Stimulated activated CD8-positive, alpha-beta memory T cell treated with anti-CD3 and anti-CD28 coated beads, Interleukin-4, amount 100 ng/mL, for 1 hour (primary cell): Measurements from ENCODE around the gene CYP4F3.
A peak's percentile ranks its signal among the peaks of the same experiment; 100 is the strongest.
"Not testable (repeated sequence)": the region's sequence is repeated elsewhere in the genome, so short reads cannot be mapped to it uniquely, and the experiment has no call there.

Experiments used
- DNase-seq, 2 donors: peaks; one replicate each; pipeline ENCODE4 v3.0.0-alpha.2; 2020; ENCODE audit warnings: low read depth in 2 of 2, low spot score in 1 of 2

Gene CYP4F3

DNA sequence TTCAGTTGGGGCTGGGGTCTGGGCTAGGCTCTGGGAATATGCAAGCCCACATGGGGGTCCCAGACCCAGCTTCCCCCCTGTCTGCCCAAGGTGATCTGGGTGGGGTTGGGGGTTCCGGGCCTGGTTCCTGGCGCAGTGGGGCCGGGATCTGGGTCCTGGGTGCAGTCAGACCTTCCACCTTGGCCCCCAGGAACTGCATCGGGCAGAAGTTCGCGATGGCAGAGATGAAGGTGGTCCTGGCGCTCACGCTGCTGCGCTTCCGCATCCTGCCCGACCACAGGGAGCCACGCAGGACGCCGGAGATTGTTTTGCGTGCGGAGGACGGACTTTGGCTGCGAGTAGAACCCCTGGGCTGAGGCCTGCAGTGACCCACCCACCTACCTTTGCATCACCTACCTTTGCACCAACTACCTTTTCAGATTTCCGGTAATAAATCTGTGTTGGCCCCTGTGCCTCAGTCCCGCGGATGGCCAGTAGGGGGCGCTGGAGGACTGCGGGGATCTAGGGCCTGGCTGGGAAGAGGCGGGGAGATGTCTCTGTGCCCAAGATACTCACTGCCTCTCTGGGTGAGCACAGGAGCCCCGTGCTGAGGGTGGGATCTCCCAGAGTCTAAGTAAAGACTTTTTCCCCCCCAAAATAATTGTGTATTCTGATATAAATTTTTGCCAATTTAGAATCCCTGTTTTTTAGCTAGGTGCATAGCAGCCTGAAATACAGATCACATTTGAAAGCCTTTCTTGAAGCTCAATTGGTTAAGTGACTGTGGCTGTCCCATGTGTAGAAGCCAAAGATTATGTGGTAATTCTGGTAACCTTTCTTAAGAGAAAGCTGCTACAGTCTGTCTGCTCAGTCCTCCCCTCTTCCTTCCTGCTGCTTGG lies 11.5 kb upstream of the CYP4F3 start:
- DNase-seq, result peak; percentile 84 to 90

GRCh38 chr19:15631817-15632216 lies 8.9 kb upstream of the CYP4F3 start:
- no peak for DNase-seq

DNA sequence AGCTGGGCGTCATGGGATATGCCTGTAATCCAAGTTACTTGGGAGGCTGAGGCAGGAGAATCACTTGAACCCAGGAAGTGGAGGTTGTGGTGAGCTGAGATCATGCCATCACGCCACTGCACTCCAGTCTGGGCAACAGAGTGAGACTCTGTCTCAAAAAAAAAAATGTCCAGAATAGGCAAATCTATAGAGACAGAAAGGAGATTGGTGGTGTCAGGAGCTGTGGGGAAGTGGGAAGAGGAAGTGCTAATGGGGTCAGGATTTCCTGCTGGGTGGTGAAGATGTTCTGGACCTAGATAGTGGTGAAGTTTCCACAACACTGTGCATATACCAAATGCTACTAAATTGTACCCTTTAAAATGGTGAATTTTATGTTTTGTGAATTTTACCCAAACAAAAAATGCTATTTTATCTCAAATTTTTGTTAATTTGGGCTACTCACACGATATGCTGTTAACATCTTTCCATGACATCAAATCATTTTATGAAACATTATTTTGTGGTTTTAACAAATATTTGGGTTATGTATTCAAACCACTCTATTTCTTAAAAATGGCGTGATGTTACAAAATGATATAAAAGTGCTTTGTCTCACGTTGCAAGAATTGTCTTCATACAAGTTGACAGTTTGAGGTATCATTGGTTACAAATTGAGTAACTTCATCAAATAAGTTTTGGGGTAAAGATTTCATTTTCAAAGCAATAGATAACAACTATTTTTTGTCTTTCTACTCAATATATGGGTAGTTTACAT lies 7.4 kb upstream of the CYP4F3 start:
- no peak for DNase-seq

DNA sequence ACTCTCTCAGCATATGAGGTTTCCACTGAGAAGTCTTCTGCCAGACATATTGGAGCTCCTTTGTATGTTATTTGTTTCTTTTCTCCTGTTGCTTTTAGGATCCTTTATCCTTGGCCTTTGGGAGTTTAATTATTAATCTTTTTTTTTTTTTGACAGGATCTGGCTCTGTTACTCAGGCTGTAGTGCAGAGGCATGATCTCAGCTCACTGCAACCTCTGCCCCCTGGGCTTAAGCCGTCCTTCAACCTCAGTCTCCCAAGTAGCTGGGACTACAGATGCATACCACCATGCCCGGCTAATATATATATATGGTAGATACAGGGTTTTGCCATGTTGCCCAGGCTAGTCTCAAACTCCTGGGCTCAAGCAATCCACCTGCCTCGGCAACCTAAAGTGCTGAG lies 6.6 kb upstream of the CYP4F3 start:
- DNase-seq, result no peak

GRCh38 chr19:15635016-15635805 lies 5.5 kb upstream of the CYP4F3 start:
- DNase-seq, result no peak

DNA sequence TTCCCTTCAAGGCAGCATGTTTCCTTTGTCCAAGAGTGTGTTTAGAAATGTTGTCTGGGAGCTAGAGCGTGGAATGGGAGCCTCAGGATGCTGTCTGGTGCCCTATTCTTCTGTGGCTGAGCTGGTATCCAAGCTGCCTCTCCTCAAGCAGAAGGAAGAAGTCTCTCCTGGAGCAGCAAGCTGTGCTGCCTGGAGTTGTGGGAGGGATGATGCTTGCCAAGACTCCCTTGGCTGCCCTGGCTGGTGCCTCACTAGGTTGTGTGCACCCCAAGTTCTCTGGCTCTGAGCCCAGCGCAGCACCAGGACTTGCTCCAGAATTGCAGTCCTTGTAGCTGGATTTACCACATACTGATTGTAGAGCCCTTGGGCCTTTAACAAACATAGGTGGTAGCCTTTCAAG lies 4.7 kb upstream of the CYP4F3 start:
- no peak for DNase-seq

GRCh38 chr19:15639596-15639995 lies 1.1 kb upstream of the CYP4F3 start:
- no peak for DNase-seq

DNA sequence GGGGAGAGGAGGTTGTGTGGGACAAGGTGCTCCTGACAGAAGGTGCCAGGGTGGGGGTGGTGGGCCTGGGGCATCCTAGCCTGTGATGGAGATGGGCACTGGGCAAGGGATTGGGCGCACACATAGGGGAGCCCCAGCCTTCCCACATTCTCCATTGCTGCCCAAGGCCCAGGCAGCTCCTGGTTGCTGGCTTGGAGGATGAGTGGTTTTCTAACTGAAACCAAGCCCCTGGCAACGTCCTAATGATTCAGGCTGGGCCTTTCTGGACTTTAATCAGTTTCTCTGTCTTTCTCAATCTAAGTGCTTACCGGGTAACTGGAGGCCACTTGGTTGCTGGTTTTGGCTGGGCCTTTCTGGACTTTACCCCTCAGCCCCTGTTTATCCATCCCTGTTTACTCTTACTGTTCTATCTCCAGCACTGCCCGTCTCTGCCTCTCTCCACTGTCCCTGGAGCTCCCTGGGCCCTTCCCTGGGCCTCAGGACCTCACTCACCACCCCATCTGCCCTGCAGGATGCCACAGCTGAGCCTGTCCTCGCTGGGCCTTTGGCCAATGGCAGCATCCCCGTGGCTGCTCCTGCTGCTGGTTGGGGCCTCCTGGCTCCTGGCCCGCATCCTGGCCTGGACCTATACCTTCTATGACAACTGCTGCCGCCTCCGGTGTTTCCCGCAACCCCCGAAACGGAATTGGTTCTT lies 354 bp downstream of the CYP4F3 start:
- no peak for DNase-seq

DNA sequence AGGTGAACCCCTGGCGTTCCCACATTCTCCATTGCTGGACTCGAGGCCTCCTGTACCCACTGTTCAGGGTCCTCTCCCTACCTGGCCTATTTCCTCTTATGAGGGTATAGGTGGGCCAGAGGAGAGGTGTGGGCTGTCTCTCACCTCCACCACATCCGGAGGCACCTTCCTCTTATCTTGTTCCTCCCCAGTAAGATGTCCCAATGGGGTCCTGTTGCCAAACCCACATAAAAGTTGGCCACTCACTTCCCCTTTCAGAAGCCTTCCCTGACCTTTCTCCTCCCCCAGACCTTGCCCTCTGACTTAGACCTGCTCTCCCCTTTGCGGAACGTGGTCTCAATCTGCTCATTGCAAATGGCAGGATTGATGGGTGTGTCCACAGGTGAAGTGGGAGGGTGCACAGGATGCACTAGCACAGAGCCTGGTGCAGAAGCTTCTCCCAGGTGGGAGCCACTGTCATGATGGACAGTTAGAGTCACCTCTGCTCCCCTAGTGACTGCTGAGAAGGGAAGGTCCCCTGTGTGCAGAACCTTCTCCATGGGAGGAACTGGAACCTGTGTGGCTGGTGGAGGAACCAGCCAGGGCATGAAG lies 1.3 kb downstream of the CYP4F3 start:
- no peak for DNase-seq

GRCh38 chr19:15642807-15643206 lies 2.1 kb downstream of the CYP4F3 start:
- DNase-seq, result no peak

- DNase-seq, result no peak
Measured at GRCh38 chr19:15643387-15643786, 2.7 kb downstream of the CYP4F3 start.

DNA sequence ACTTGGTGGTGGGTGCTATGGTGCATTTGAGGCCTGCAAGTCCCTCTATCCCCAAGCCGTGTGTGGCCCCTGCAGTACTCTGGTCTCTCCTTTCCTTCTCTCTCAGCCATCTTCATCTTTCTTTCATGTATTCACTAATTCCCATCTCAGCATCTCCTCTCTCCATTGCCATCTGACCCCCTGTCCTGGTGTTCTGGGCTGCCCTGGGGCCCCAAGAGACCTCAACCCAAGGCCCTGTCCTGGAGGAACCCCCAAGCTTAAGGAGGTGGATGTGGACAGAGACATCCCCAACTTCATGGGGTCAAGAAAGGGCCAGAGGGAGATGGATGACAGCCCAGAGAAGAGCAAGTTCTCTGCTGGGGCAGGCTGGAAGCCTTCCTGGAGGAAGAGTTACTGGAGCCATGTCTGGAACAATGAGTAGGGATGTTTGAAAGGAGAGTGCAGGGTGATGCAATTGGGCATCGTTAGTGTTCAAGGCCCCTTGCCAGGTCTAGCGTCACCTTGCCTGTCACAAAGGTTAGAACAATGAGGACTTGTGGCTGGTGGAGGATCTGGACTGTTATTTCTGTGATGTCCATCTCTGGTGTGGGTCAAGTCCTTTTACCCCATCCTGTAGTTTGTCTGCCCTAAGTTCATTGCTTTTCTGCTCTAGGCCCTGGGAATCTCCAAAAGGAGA lies 3.5 kb downstream of the CYP4F3 start:
- no peak for DNase-seq

DNA sequence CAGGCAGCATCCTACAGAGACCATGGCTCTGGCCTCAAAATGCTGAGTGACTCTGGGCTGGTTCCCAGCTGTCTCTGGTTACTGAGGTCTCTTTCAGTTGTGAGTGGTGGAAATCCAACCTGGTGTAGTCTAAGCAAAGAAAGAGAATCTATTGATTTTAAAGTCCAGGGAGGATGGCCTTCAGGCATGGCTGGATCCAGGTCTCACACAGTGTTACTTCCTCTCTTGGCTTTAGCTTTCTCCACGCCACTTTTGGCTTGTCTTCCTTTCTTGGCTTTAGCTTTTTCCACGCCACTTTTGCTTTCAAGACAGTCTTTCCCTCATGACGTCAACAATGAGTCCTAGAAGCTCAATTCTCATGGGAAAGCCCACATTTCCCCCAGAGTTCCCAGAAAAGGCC lies 4.1 kb downstream of the CYP4F3 start:
- no peak for DNase-seq

DNA sequence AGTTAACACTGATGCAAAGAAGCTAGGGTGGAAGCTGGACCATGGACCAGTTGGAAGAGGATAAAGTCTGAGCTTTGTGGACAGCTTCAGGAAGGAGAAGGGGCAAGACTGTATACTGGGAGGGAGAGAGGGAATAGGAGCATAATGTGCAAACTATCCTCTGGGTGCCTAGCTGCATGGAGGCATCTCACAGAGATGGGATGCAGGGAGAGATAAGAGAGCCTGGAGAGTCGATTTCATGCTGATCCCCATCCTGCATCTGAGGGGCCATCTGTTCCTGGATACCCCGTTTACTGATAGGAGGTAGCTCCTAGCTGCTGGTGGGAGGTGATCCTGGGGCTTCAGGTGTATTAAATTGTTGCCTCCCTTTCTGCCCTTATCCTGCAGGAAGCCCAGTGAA lies 8.8 kb downstream of the CYP4F3 start:
- no peak for DNase-seq

DNA sequence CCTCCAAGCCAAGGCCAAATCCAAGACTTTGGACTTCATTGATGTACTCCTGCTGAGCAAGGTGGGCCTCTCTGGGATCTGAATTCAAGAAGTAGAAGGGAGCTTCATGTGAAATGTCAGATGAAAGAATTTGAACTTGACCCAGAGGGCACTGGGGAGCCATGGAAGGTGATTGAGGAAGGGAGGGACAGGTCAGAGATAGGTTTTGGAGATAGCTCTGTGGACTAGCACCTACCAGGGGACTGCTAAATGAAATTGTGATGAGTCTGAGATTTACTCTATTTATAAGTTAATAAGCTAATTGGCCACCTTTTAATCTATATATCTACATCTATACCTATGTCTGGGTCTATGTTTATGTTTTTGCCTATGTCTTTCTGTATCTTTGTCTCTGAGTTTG lies 9.4 kb downstream of the CYP4F3 start:
- not testable (repeated sequence) for DNase-seq

DNA sequence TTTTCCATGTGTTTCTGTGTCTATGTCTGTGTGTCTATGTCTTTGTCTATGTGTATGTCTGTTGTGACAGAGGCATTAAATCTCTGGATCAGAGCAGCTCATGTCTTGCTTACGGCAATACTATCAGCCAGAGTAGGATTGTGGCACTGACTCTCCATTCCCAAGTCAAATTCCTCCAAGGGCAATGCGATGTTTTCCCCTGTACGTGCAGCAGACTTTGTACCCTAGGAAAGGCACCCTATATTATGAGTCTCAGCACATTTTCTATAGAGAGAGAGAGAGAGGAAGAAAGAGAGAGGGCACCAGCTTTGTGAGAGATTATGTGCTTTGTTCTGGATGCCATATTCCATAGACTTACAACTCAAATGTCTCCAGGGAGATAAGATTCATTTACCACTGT lies 11.1 kb downstream of the CYP4F3 start:
- DNase-seq, result no peak

- DNase-seq, result no peak
Measured at GRCh38 chr19:15652559-15653278, 12.0 kb downstream of the CYP4F3 start.

GRCh38 chr19:15656467-15656866 lies 15.8 kb downstream of the CYP4F3 start:
- no peak for DNase-seq

DNA sequence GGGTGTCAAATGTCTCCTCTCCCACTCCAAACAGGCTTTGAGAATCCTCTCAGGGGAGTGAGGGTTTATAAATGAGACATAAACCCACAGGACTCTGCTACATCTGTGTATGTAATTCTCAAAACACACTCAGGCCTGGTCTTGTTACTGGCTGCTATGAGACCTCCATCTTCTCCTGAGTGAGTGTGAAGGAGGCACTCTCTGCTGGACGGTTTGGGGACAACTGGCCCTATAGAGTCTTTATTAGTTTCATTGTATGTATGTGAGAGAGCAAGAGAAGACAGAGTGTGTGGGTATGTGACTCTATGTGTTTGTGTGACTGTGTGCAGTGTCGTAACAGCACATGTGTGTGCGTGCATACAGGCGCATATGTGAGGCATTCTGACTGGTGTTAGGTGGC lies 22.6 kb downstream of the CYP4F3 start:
- DNase-seq, result no peak

DNA sequence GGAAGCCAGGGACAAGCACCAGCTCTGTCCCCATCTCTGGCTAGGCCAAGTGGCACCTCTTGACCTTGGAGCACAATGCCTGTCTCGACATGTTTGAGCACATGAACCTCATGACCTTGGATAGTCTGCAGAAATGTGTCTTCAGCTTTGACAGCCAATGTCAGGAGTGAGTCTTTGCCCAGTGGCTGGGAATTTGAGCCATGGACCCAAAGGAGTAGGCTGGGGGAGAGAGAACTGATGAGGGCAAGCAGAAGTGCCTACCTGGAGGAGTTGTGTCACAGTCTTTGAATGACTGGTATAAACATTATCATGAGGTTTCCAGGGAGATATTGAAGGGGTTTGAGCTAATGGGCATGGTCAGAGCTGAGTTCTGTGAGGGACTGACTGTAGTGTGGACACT lies 25.5 kb downstream of the CYP4F3 start:
- DNase-seq, result no peak
